Activated T-cell treated with anti-CD3 and anti-CD28 coated beads for 4 hours (primary cell): ENCODE data around the gene TAOK1.

Experiments
- DNase-seq: peaks from one replicate; pipeline ENCODE4 v3.0.0-alpha.2; 2020

TAOK1 gene

GRCh38 chr17:29596811-29597210 is 206.6 kb downstream of the TAOK1 start:
- DNase-seq, result no peak

- DNase-seq, result no peak
Measured at GRCh38 chr17:29597361-29598172, 207.4 kb downstream of the TAOK1 start.
